HepG2 (cell line): Measurements from ENCODE around the gene SLC12A5. TPM values are rescaled to one million over a fixed set of nuclear protein-coding genes. Genes with fewer than 3 reads are reported as not detected.

Source experiments
- ARID5B ChIP-seq: IDR thresholded peaks from 2 replicates; pipeline ENCODE4 v1.4.0; 2020; ENCODE audit warnings: mild to moderate bottlenecking, missing genetic modification reagents
- HNF1B ChIP-seq: sonication (generic); formaldehyde crosslinking; IDR thresholded peaks from 2 replicates; pipeline ENCODE4 v1.5.1; 2020; ENCODE audit warnings: mild to moderate bottlenecking, moderate library complexity, missing genetic modification reagents
- MED1 ChIP-seq: sonication (generic); formaldehyde crosslinking; IDR thresholded peaks from 2 replicates; pipeline ENCODE4 v1.4.0; 2020; ENCODE audit warnings: missing genetic modification reagents
- NR2F1 ChIP-seq, 2 experiments: fragments of 450-650 bp in 1 of 2; formaldehyde crosslinking in 1 of 2; IDR thresholded peaks; 2 replicates each; pipeline versions ENCODE4 v1.5.0 to v1.6.1; 2016 to 2020; ENCODE audit warnings: mild to moderate bottlenecking in 1 of 2, missing compliant biosample characterization in 1 of 2, missing genetic modification reagents in 1 of 2, moderate library complexity in 1 of 2
- SOX5 ChIP-seq: IDR thresholded peaks from 2 replicates; pipeline ENCODE4 v1.6.1; 2016; ENCODE audit warnings: borderline replicate concordance
- ZNF687 ChIP-seq: sonication (generic); formaldehyde crosslinking; IDR thresholded peaks from 2 replicates; pipeline ENCODE4 v1.5.1; 2020; ENCODE audit warnings: mild to moderate bottlenecking, missing genetic modification reagents, moderate library complexity
- ZNF782 ChIP-seq: sonication (generic); formaldehyde crosslinking; IDR thresholded peaks from 2 replicates; pipeline ENCODE4 v1.4.0; 2020; ENCODE audit warnings: missing genetic modification reagents, mild to moderate bottlenecking, borderline replicate concordance
- polyA plus RNA-seq, 8 experiments: library from polyadenylated mRNA; depleted of rRNA in 3 of 8; stranded (reverse) in 7 of 8; unstranded in 1 of 8; fragments of >200 nt; fragmentation: Illumina TruSeq in 4 of 8; extraction: Trizol in 4 of 8; gene quantifications; 2 replicates each; pipeline versions ENCODE4 v1.2.1 to v1.2.3, GENCODE V29; 2011 to 2016; ENCODE audit warnings: low read depth in 4 of 8, missing spikeins in 1 of 8, mixed read lengths in 1 of 8; ENCODE audit not compliant: insufficient read depth in 1 of 8
- total RNA-seq, 5 experiments: library from RNA; depleted of rRNA; stranded (reverse); fragments of >200 nt; fragmentation: Illumina TruSeq; extraction: Trizol; gene quantifications; 2 replicates each; pipeline ENCODE4 v1.2.3, GENCODE V29; 2016; ENCODE audit warnings: low read depth in 1 of 5

The SLC12A5 gene
- total and polyA plus RNA-seq, 2 of the 13 experiments (the other 11 are each of a cell fraction or from before 2014, with no cell fraction given) = 4.3 to 5.4 TPM

GRCh38 chr20:46085179-46085851 lies 56.3 kb downstream of the SLC12A5 start (continued):
- TF ChIP-seq HNF1B (0 out of 2 replicates have a peak, but pooled peaks have one; percentile 25), ARID5B (no peak; the same call in 1 of the 2 replicates), MED1 (CRISPR knock-in tag) (0 out of 2 replicates have a peak, but pooled peaks have one; percentile 22), ZNF782 (no peak), SOX5 (peak; percentile 30; the same call in 1 of the 2 replicates), ZNF687 (CRISPR knock-in tag) (no peak), NR2F1 (CRISPR knock-in tag; IDR thresholded peaks at IDR 0.05) (0 out of 4 replicates have a peak, but pooled peaks of 1 of the 2 experiments have one; percentile 9)
- TF ChIP-seq, all 625 proteins: peak for 41
